Endothelial cell of hepatic sinusoid (primary cell): ENCODE measurements around the gene LRCH3.

Experiments
- in situ Hi-C: cut with HindIII; loops from 2 replicates; pipeline ENCODE4 v1.10.0; 2017; ENCODE audit warnings: low sequenced_read_pairs

The LRCH3 gene

DNA sequence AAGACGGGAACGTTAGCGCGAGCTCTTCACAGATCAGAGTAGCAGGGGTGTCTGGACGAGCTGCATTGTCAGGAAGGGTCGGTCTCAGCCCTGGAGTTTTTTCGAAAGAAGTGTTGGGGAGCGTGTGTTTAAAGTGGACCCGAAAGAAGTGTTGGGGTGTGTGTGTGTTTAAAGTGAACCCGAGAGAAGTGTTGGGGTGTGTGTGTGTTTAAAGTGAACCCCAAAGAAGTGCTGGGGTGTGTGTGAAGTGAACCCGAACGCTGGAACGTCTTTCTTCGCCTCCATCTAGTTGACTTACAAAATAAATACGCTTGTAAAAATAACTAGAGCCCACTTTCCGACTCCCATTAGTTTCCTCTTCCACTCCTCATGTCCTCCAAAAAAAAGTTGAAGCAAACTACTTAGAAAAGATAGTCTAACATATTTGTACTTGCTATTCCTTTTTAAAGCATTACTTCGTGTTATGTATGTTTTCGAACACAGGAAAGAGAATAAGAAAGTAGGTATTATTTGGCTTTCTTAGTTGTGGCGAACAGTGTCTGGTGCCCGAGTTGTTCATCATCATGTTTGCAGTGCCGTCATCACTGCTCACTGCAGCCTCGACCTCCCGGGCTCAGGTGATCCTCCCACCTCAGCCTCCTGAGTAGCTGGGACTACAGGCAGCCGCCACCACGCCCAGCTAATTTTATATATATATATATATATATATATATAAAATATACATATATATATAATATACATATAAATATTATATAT, 1.0 kb downstream of the LRCH3 start:
- in situ Hi-C loops, result no loop called here

DNA sequence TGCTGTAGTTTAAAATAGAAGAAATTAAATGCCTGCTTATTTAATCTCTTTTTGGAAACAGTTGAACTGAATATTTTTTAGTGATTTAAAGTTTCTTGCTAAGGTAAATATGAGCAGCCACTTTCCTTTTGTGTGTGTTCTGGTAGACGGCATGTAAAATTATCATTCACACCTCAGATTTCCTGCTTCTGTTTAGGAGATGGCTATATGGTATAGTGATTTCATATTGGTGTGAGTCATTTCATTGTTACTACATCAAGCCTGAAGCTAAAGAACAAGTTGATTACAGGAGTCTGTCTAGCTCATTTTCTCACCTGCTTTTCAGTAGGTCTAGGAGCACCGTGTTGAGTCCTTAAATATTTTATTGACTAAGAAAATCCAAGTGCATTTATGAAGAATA, 2.2 kb downstream of the LRCH3 start:
- in situ Hi-C loops, result no loop called here

DNA sequence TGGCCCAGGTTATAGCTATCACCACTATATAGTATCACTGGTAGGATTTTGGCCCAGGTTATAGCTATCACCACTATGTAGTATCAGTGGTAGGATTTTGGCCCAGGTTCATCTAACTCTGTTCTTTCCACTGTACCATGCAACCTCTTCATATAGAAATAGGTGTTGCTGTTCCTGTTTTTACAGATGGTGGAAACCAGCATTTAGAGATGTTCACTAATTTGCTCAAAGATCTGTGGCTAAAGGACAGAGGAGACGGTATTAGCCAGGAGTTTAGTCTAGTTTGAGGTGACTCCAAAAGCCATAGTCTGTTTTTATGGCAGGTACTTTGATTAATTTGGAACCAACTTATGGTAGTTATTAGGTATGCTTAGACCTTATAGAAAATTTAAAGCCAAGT, 3.1 kb downstream of the LRCH3 start:
- in situ Hi-C loops, result no loop called here

DNA sequence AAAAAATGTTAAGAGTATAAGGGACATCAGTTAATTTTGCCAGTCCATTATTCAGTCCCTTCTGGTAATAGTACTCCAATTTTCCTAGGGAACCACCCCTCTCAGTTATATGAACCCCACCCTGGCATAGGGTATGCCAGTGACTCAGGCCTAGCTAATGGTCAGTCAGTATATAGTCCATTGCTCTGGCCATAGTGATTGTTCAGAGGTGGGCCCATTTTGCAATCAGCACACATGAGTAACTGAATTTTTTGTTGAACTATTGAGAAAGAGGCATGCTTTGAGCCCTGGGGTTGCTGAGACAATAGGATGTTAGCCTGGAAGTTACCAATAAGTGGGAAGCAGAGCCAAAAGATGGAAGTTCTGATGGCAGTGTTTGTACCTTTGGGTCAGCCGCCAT, 4.1 kb downstream of the LRCH3 start:
- in situ Hi-C loops, result no loop called here

DNA sequence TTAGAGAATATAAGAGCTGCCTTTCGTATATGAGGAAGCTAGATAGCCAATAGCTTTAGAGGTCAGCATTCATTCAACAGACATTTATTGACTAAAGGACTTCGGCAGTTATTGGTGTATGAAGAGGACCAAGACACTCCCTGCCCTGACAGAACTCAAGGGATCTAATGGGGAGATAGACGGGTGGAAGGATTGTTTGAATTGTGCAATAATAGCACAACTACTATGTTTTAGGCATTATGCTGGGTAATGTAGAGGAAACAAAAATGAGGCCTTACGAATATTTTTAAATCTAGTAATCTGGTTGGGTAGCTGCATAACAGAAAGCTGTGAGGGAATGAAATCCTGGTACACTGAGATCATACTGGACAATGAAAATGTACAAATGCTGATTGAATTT, 5.0 kb downstream of the LRCH3 start:
- in situ Hi-C loops, result no loop called here

DNA sequence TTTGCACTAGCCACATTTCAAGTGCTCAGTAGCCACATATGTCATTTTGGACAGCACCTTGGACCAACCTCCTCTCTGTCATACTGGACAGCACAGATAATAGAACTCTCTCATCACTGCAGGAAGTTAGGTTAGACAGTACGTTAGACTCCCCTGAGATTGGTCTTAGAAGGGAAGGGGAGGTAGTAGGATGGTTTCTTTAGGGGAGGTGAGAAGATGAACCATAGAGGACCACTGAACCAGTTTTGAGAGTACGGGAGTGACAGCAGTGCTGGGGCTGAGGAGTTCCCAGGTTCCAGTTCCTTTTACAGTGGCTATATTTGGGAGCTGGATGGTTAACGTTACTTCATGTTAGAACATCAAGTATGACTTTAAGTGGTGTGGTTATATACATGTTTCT, 7.8 kb downstream of the LRCH3 start:
- in situ Hi-C loops, result no loop called here

DNA sequence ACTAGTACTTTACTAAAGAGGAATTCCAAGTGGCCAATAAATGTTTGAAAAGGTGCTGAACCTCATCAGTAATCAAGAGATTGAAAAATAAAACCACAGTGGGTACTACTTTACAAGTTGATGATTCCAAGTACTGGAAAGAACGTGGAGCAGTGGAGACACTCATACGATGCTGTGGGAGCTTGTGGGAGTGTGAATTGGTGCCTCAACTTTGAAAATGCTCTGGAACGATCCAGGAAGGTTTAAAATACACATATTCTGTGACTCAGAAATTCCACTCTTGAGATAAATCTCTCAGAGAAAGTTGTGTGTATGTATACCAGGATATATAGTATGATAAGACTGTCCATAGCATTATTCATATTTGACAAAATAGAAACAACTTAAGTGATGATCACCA, 9.3 kb downstream of the LRCH3 start:
- in situ Hi-C loops, result no loop called here

DNA sequence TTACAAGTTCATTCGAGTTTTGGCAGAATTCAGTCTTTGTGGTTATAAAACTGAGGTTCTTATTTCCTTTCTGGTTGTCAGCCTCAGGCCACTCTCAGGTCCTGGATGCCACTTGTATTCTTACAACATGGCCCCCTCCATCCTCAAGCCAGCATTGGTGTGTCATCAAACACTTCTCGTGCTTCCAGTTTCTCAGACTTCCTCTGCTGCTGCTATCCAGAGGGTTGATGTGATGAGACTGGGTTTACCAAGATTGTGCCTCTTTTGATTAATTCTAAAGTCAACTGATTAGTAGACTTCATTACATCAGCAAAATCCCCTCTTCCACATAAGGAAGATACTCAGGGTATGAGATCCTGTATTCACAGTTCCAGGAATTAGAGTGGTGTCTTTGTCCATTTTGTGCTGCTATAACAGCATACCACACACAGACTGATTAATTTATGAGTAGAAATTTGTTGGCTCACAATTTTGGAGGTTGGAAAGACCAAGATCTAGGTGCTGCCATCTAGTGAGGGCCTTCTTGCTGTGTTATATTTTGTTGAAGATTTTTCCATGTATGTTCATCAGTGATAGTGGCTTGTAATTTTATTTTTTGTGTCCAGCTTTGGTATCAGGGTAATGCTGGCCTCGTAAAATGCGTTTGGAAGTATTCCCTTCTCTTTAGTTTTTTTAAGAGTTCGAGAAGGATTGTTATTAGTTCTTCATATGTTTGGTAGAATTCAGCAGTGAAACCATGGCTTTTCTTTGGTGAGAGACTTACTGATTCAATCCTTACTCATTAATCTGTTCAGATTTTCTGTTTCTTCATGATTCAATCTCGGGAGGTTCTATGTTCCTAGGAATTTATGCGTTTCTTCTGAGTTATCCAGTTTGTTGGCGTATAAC, 11.1 kb downstream of the LRCH3 start:
- in situ Hi-C loops, result no loop called here

DNA sequence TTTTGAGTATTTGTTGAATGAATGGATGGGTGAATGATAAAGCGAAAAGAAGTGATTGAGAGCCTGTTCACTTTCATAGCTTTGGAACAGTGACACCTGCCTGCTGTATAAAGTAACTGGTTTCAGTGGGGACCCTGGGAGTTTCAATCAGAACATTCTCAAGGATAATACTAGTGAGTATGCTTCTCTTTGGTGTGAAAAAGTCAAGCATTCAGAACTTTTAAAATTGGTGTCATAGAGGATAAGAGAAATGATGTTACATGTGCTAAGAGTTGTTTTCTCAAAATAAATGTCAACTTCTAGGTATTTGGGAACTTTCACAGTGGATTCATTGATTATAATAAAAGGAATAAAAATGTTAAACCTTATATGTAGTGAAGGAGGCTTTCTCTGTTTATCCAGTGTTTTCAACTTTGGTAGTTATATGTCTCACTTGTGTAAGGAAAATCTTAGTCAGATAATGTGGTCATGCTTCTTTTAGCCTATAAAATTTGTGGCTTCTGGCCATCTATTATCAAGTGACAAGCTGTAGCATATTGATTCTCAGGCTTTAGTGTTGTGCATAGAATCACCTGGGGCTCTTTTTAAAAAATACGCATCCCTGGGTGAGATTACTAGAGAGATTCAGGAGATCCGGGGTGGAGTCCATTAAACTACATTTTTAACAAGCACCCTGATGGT, 11.9 kb downstream of the LRCH3 start:
- in situ Hi-C loops, result no loop called here

DNA sequence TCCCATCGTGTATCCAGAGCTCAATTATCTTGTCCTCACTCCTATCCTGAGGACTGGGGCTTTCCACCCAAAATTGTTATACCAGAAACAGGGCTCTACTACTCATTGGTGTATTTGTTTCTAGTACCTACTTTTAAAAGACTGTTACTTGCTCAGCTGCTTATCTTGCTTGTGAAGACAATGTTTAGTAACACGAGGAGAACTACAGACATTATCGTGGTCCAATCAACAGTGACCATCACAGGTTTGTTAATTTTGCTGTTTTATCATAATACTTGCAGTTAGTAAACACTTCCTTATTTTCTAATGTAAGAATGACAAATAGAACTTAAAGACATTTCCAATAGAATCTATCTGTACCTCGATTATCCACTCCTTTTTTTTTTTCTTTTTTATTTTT, 13.5 kb downstream of the LRCH3 start:
- in situ Hi-C loops, result no loop called here

DNA sequence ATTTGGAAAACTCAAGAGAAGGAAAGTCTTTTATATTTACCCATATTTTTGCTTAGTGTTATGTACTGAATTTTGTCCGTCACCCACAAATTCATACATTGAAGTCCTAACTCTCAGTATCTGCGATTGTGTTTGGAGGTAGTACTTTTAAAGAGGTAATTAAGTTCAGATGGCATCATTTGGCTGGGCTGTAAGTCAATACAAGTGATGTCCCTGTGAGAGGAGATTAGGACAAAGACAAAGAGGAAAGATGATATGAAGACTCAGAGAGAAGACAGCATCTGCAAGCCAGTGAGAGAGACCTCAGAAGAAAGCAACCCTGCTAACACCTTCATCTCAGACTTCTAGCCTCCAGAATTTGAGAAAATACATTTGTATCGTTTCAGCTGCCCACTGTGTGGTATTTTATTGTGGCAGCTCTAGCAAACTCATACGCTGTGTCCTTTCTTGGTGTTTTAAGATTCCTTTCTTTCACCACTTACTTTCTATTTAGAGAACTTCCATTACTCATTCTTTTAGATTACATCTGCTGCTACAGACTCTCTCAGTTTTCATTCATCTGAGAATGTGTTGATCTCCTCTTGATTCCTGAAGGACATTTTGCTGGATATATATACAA, 17.0 kb downstream of the LRCH3 start:
- in situ Hi-C loops, result no loop called here

DNA sequence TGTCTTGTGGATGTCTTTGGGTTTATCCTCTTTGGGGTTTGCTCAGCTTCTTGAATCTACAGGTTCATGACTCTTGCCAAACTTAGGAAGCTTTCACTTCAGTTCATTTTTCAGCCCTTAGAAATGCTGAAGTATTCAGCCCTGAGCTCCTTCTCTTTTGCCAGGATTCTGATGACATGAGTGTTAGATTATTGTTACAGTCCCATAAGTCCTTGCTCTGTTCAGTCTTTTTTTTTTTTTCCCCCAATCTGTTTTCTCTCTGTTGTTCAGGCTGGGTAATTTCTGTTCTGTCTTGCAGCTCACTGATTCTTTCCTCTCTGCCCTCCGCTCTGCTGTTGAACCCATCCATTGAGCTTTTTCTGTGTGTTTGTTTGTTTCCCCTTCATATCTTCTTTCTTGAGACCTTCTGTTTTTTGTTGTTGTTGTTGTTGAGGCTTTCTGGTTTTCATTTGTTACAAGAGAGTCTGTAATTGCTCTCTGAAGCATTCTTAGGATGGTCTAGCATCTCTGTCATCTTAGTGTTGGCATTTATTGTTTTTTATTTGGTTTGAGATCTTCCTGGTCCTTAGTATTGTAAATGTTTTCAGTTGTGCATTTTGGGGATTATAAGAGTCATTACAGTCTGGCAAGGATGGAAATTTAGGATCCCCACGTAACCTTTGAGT, 18.4 kb downstream of the LRCH3 start:
- in situ Hi-C loops, result no loop called here

DNA sequence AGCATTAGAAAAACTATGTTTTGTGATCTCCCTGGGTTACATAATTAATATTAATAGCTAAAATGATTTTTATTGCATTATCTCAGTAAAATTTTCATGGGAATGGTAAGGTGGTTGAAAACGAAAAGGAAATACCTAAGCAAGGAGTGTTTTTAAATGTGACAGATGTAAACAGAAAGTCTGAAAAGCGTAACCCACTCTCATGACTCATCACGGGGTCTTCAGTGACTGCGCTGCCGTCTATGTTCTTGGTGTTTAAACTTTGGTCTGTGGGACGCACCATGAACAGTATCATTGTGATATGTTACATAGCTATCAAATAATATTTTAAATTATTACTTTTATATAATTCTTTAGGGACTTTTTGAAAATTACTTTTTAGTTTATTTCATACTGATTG, 19.8 kb downstream of the LRCH3 start:
- in situ Hi-C loops, result no loop called here

DNA sequence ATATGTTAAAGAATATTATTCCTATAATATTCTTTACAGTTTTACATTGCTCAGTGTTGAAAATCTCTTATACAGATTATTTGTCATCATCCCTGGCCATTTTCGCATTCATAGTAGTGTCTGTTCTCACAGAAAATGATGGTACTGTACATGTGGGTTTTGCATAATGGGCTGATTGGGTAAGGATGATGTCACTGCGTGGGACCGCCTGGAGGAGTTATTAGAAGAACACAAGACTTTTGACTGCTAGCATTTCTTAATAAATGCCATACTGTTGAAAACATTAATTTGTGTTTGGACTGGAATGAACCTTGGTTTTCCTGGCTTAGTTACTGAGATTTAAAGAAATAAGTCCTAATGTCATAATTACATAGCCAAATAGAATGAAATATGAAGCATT, 20.3 kb downstream of the LRCH3 start:
- in situ Hi-C loops, result no loop called here

DNA sequence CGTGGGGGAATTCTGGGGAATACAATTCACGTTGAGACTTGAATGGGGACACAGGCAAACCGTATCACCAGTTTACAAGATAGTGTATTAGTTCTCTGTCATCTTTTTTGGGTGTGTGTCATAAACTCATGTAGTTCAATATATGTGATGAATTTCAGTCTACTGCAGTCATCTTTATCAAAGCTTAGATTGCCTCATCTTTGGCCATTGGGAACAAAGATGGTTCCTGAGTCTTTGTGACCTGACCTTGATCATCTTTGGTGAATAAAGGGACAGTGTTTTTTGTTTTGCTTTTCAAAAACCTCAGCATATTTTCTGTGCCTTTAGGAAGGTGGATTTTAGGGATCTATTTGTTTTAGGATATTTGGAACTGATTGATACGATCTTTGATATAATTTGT, 23.3 kb downstream of the LRCH3 start:
- in situ Hi-C loops, result no loop called here

DNA sequence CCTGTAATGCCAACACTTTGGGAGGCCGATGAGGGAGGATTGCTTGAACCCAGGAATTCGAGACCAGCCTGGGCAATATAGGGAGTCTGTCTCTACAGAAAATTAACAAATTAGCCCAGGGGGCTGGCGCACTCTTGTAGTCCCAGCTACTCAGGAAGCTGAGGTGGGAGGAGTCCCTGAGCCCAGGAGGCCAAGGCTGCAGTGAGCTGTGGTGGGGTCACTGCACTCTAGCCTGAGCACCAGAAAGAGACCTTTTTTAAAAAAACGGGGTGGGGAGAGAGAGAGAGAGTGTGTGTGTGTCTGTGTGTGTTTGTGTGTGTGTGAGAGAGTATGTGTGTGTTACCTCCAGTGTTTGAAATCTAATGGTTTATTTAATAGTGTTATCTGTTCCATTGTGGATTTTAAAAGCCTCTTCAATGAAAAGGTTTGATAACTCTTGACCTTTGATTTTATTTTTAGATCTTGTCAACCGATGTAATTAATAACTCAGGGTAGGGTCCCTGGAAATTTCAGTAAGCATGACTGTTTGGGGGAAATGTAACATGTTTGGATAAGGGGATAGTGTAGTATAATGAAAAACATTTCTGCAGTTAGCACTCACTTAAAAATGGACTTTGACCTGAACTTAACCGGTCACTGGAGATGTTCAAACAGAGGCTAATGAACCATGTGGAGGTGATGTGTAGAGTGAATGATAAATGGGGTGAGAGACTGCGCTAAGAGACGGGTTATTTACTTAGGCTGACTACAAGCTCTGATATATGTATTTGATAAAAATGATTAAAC, 29.7 kb downstream of the LRCH3 start:
- in situ Hi-C loops, result no loop called here

DNA sequence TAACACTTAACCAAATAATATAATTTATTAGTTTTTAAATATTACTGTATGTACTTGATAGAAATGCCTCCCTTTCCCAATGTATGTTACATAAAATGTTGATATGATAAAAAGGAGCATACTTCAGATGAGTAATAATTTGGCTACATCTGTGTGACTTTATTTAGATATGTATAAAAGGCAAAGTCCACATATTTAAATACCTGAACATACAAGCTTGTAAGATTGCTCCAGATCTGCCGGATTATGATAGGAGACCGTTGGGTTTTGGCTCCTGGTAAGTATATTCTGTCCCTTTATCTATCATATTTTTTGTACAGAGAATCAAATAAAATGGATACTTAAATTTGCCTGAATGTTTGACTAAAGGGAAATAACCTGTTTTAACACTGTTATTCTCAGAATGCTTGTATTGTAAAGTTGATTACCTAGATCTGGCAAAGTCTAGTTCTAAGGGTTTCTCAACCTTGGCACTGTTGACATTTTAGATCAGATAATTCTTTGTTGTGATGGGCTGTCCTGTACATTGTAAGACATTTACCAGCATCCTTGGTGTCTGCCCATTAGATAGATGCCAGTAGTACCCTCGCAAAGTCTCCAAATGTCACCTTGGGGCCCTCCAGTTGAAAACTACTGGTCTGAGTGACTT, 38.5 kb downstream of the LRCH3 start:
- in situ Hi-C loops, result no loop called here

DNA sequence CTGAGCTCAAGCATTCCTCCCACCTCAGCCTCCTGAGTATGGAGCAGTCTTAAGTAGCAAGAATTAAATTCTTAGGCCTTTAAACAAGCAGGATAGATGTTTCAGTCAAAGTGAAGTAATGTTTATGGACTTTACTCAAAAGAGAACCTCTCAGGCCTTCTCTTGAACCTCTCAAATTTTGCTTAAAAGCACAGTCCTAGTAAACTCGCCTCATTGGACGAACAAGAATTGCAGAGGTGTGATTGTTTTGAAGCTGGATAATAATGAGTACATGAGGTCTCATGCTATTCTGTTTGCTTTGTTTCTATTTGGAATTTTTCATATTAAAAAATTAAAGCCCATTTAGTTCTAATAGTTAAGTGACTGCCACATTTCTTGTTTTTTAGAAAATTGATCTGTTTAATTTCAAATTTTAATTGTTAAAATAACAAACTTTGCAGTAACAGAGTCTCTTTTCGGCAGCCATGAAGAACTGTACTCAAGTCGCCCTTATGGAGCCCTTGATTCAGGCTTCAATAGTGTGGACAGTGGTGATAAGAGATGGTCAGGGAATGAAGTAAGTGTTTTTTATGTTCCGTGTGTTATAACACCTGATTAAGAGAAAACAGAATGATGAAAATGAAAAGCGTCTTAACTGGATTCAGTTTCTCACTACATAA, 39.4 kb downstream of the LRCH3 start:
- in situ Hi-C loops, result no loop called here

DNA sequence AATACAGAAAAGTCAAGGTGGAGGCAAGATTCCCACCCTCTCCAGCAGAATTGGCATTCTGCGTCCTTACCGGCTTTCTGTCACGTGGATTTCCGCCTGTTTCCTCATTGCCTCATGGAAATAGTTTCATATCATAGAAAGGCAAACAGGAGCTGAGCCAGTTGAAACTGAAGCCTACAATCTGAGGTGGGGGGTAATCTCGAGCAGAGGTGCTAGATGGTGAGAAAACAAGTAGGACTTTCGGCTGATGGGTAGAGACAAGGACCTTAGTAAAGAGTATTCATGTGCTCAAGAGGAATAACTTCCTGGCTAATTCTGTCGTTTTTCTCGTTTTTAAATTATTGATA, 39.9 kb downstream of the LRCH3 start:
- in situ Hi-C loops, result no loop called here
